OCI-LY1 (cell line): ENCODE data around the gene TOX2.

ENCODE experiments used
- CTCF ChIP-seq: fragments of 200-600 bp; sonication (generic), shearing (Covaris generic); IDR thresholded peaks from 2 replicates; pipeline ENCODE4 v1.5.1; 2017; ENCODE audit warnings: mild to moderate bottlenecking, antibody characterized with exemption, low read length, moderate library complexity, mixed read lengths
- EZH2 ChIP-seq: fragments of 200-600 bp; sonication (generic), shearing (Covaris generic); IDR thresholded peaks from 2 replicates; pipeline ENCODE4 v1.8.0; 2017; ENCODE audit warnings: borderline replicate concordance, mixed run types, mild to moderate bottlenecking, antibody characterized with exemption, low read length, moderate library complexity, mixed read lengths

- TF ChIP-seq EZH2 (no peak), CTCF (no peak)
These were observed 17.3 kb downstream of the TOX2 start for GRCh38 chr20:43931976-43932375.
